HFF-Myc (cell line): ENCODE measurements around the gene DCAF15.
"Not testable (repeated sequence)": the region's sequence is repeated elsewhere in the genome, so short reads cannot be mapped to it uniquely, and the experiment has no call there.

Experiments used
- DNase-seq: peaks from one replicate; pipeline ENCODE4 v3.0.0-alpha.2; 2011; ENCODE audit warnings: low read depth; ENCODE audit errors: extremely low read depth
- H3K4me3 ChIP-seq: replicated peaks from 2 replicates; pipeline ENCODE4 v1.5.1; 2011; ENCODE audit warnings: low read depth, mild to moderate bottlenecking, control low read depth, low read length
- TF ChIP-seq, protein P1 (sequence below): IDR thresholded peaks from 2 replicates; pipeline ENCODE4 v1.5.1; 2012; ENCODE audit warnings: mild to moderate bottlenecking, low read depth, low read length, control low read depth; ENCODE audit errors: missing control alignments

The DCAF15 gene

DNA sequence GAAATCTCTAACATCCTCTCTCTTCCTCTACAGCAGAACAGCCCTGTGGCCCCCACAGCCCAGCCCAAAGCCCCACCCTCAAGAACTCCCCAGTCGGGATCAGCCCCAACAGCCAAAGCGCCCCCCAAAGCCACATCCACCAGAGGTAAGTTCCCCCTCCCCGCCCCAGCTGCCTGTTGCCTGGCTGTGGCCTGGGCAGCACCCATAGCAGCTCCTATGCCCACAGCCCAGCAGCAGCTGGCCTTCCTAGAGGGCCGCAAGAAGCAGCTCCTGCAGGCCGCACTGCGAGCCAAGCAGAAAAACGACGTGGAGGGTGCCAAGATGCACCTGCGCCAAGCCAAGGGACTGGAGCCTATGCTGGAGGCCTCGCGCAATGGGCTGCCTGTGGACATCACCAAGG, 31.8 kb upstream of the DCAF15 start:
- no peak overlapping the region for H3K4me3 ChIP-seq
- TF ChIP-seq, protein P1, sequence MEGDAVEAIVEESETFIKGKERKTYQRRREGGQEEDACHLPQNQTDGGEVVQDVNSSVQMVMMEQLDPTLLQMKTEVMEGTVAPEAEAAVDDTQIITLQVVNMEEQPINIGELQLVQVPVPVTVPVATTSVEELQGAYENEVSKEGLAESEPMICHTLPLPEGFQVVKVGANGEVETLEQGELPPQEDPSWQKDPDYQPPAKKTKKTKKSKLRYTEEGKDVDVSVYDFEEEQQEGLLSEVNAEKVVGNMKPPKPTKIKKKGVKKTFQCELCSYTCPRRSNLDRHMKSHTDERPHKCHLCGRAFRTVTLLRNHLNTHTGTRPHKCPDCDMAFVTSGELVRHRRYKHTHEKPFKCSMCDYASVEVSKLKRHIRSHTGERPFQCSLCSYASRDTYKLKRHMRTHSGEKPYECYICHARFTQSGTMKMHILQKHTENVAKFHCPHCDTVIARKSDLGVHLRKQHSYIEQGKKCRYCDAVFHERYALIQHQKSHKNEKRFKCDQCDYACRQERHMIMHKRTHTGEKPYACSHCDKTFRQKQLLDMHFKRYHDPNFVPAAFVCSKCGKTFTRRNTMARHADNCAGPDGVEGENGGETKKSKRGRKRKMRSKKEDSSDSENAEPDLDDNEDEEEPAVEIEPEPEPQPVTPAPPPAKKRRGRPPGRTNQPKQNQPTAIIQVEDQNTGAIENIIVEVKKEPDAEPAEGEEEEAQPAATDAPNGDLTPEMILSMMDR = no peak
- no peak for DNase-seq

DNA sequence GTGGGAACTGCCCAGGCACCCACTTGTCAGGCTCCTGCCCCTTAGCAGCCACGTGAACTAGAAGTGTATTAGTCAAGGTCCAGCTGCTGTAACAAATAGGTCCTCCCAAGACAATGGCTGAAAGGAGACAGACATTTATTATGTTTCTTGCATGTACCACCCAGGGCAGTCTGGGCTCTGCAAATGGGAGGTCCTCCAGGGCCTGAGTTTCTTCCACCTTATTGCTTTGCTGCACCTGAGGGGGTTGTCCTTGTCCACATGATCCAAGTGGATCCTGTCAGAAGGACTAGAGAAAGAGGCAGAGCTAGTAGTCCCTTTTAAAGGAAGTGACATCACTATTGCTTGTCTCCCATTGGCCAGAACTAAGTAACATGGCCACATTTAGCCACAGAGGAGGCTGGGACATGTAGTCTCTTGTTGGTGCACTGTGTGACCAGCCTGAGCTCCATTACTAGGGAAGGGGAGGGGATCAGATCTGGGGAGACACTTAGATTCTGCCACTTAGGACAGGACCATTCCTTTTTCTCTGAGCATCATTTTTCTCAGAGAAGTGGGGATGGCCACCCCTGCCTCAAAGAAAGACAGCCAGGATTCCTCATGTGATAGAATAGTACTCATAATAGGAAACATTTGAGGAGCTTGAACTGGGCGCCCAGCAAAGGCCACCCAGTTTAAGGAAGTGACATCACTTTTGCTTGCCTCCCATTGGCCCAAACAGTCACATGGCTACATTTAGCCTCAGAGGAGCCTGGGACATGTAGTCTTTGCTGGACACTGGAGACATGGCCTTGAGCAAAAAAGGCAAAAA, 31.2 kb upstream of the DCAF15 start:
- no peak overlapping the region for H3K4me3 ChIP-seq
- TF ChIP-seq, protein P1 = no peak
- no peak for DNase-seq

DNA sequence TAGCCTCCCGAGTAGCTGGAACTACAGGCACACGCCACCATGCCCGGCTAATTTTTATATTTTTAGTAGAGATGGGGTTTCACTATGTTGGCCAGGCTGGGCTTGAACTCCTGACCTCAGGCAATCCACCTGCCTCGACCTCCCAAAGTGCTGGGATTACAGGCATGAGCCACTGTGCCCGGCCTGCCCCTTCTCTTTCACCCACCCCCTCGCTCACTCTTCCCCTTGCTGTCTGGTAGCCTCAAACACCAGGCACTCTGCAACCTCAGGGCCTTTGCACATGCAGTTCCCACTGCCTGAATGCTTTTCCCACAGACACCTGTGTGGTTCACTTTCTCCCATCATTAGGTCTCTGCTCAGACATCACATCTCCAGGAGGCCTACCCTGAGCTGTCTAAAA, 30.2 kb upstream of the DCAF15 start:
- H3K4me3 ChIP-seq, DNase-seq: not testable (repeated sequence)

DNA sequence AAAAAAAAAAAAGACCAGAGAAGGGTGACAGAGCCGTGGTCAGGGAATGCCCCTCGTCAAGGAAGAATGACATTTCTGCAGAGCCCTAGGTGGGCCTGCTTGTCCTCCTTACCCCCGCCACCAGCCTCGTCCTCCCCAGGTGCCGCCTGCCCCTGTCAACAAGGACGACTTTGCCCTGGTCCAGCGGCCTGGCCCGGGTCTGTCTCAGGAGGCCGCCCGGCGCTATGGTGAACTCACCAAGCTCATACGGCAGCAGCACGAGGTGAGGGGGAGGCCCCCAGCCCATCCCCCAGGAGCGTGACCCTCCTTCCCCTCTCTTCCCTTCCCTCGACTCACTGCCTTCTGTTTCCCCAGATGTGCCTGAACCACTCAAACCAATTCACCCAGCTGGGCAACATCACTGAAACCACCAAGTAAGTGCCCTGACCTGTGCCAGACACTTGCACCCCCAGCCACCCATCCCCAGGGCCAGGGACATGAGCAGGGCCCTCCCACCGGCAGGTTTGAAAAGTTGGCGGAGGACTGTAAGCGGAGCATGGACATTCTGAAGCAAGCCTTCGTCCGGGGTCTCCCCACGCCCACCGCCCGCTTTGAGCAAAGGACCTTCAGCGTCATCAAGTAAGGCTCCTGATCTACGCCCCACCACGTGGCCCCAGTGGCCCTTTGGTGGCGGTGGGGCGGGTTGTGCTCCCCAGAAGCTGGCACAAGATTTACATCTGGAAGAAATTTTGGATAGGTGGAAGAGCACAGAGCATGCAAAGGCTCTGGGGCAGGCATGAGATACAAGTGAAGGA, 28.9 kb upstream of the DCAF15 start:
- no peak for DNase-seq
- TF ChIP-seq, protein P1 = no peak

DNA sequence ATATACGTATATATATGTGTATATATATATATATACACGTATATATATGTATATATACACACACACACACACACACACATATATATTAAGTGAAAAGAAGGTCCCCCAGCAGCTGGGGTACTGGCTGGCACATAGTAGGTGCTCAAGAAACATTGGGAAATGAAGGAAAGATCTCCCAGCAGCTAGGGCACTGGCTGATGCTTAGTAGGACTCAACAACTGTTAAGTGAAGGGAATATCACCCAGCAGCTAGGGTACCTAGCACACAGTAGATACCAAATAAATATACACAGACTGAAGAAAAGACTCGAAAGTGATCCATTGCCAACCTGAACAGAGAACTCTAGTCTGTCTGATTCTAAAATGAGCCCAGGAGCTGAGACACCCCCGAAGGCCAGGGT, 26.3 kb upstream of the DCAF15 start:
- H3K4me3 ChIP-seq = no peak overlapping the region
- TF ChIP-seq, protein P1 = no peak
- DNase-seq = no peak

More for the DNA sequence above, 28.9 kb upstream of the DCAF15 start:
- no peak overlapping the region for H3K4me3 ChIP-seq

DNA sequence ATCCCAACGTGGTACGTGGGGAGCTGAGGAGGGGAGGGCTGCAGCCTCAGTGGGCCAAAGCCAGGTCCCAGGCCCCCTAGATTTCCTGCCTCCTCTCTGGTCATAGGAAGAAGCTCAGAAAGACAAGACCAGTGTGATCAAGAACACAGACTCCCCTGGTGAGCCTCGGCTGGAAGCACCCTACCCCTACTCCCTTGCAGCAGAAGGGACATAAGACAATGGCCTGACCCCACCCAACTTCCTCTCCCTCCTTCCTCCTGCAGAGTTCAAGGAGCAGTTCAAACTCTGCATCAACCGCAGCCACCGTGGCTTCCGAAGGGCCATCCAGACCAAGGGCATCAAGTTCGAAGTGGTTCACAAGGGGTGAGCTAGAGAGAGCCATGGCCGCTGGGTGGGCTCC, 25.6 kb upstream of the DCAF15 start:
- no peak overlapping the region for H3K4me3 ChIP-seq
- DNase-seq = no peak
- TF ChIP-seq, protein P1 = no peak

DNA sequence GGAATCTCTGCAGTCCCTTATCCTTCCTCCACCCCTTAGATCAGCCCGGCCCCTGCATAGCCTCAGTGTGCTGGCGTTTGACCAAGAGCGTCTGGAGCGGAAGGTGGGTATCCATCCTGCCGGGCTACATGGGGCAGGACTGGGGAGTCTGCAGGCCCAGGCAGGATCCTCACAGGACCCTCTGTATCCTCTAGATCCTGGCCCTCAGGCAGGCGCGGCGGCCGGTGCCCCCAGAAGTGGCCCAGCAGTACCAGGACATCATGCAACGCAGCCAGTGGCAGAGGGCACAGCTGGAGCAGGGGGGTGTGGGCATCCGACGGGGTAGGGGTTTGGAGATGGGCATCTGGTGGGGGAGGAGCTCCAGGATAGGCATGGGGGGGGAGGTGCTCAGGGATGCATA, 23.0 kb upstream of the DCAF15 start:
- no peak for DNase-seq
- TF ChIP-seq, protein P1 = no peak
- no peak overlapping the region for H3K4me3 ChIP-seq
